Kidney (tissue), 14 donors: ENCODE data around the gene LY6G6D. TPM values are rescaled to one million over a fixed set of nuclear protein-coding genes. Genes with fewer than 3 reads are reported as not detected.

Experiments used
- DNase-seq, 5 donors: peaks; one replicate each; pipeline ENCODE4 v3.0.0-alpha.2; 2013 to 2020
- FAIRE-seq: peaks from 2 replicates; lab custom pipeline; 2012; peaks lifted over from hg19 to GRCh38; lab: Jason Lieb, UNC
- H3K27ac ChIP-seq, 2 donors: one replicate each; pipeline ENCODE4 v1.7.0; 2013; ENCODE audit warnings: low read depth in 2 of 2, low read length in 2 of 2, inconsistent platforms in 1 of 2
- H3K27me3 ChIP-seq: one replicate; pipeline ENCODE4 v1.7.1; 2013; ENCODE audit warnings: low read length, inconsistent platforms; ENCODE audit not compliant: control insufficient read depth, insufficient read depth
- H3K36me3 ChIP-seq, 3 donors: one replicate each; pipeline versions ENCODE4 v1.7.0 to v1.7.1; 2013; ENCODE audit warnings: low read length in 3 of 3, control low read depth in 1 of 3, inconsistent platforms in 1 of 3; ENCODE audit not compliant: insufficient read depth in 3 of 3, control insufficient read depth in 2 of 3
- H3K4me1 ChIP-seq, 3 donors: one replicate each; pipeline versions ENCODE4 v1.7.0 to v1.7.1; 2013; ENCODE audit warnings: low read length in 3 of 3, inconsistent platforms in 1 of 3, low read depth in 1 of 3; ENCODE audit not compliant: control insufficient read depth in 2 of 3, insufficient read depth in 2 of 3
- H3K4me3 ChIP-seq, 3 donors: one replicate each; pipeline versions ENCODE4 v1.7.0 to v1.8.1; 2013; ENCODE audit warnings: low read length in 3 of 3, control low read depth in 1 of 3, inconsistent platforms in 1 of 3
- H3K9ac ChIP-seq, 3 donors: one replicate each; pipeline versions ENCODE4 v1.7.0 to v1.7.1; 2013; ENCODE audit warnings: low read length in 3 of 3, control low read depth in 1 of 3, inconsistent platforms in 1 of 3
- H3K9me3 ChIP-seq, 3 donors: one replicate each; pipeline versions ENCODE4 v1.7.0 to v1.7.1; 2013; ENCODE audit warnings: low read length in 3 of 3, control low read depth in 1 of 3, inconsistent platforms in 1 of 3; ENCODE audit not compliant: control insufficient read depth in 2 of 3, insufficient read depth in 1 of 3
- CTCF ChIP-seq: IDR thresholded peaks from 3 replicates; pipeline ENCODE4 v1.5.1; 2012; ENCODE audit warnings: mild to moderate bottlenecking, moderate library complexity, borderline replicate concordance; ENCODE audit not compliant: insufficient read depth; ENCODE audit errors: extremely low read depth
- intact Hi-C: fragments of 100-400 bp; cut with DNase I; formaldehyde crosslinking; loops from one replicate; pipeline ENCODE4 v1.11.1; 2022
- polyA plus RNA-seq: library from polyadenylated mRNA; stranded (reverse); fragments of 350-450 nt; fragmentation: Illumina TruSeq; extraction: RNeasy Lipid Tissue Mini Kit (QIAGEN cat#74804); gene quantifications from one replicate; pipeline ENCODE4 v1.2.3, GENCODE V29; 2014; ENCODE audit warnings: low read depth, low replicate concordance; ENCODE audit not compliant: insufficient read depth
- total RNA-seq: library from RNA; stranded (reverse); fragmentation: NEBNext Ultra II Directional; extraction: Animal tissue kit (Norgen Biotek cat#: 25700); gene quantifications from one replicate; pipeline ENCODE4 v1.2.1, GENCODE V29; 2021
- donor health status: control.
- donor health status: control.
- donor health status: control.
- donor health status: control.
- donor health status: control.
- donor health status: DM: yes; HTN: yes; CAD: no.
- donor health status: Normal renal cell carcinoma (clear cell type).

Gene LY6G6D
- total and polyA plus RNA-seq, 2 donors from 2014 or later: not detected

- Histone ChIP-seq H3K27ac (no peak overlapping the region), H3K9me3 (no peaks in the 10 kb centered on the region), H3K4me1 (no peaks in the 10 kb centered on the region), H3K27me3 (no peaks in the 10 kb centered on the region), H3K36me3 (peaks cover 9 to 44% (median 38%) of the 10 kb centered on the region in 3 donors), H3K9ac (no peak overlapping the region), H3K4me3 (no peak overlapping the region)
- intact Hi-C loops: no loop called here
- FAIRE-seq: no peak
- no peak for DNase-seq
- TF ChIP-seq CTCF: no peak
Observed at GRCh38 chr6:31693535-31693934, 21.6 kb upstream of the LY6G6D start.

GRCh38 chr6:31697555-31697954, 17.6 kb upstream of the LY6G6D start:
- Histone ChIP-seq H3K36me3 (peaks cover 10 to 13% (median 12%) of the 10 kb centered on the region in 3 donors), H3K9me3 (no peaks in the 10 kb centered on the region), H3K27ac (no peak overlapping the region), H3K27me3 (no peaks in the 10 kb centered on the region), H3K9ac (no peak overlapping the region), H3K4me1 (peaks cover 0 to 10% (median 9%) of the 10 kb centered on the region in 3 donors), H3K4me3 (no peak overlapping the region)
- no peak for TF ChIP-seq CTCF
- DNase-seq (no peak), FAIRE-seq (no peak)
- intact Hi-C loops: no loop called here

GRCh38 chr6:31700740-31701401, 14.3 kb upstream of the LY6G6D start:
- DNase-seq (no peak), FAIRE-seq (no peak)
- no peaks in the 10 kb centered on the region for H3K27me3 ChIP-seq
- no peak overlapping the region for H3K9ac ChIP-seq
- H3K4me3 ChIP-seq: no peak overlapping the region
- no peaks in the 10 kb centered on the region for H3K9me3 ChIP-seq
- peaks cover 0 to 10% (median 9%) of the 10 kb centered on the region in 3 donors for H3K4me1 ChIP-seq
- H3K36me3 ChIP-seq: peaks cover 3 to 9% (median 4%) of the 10 kb centered on the region in 3 donors
- no peak overlapping the region for H3K27ac ChIP-seq
- TF ChIP-seq CTCF: no peak
- intact Hi-C loops: no loop called here
